DND-41 (cell line): ENCODE results near the gene IL2RG.

Experiments used
- CTCF ChIP-seq: IDR thresholded peaks from 2 replicates; pipeline ENCODE4 v1.5.1; 2012; ENCODE audit warnings: borderline replicate concordance, low read length, moderate library complexity, mild to moderate bottlenecking; ENCODE audit not compliant: poor library complexity, severe bottlenecking; ENCODE audit errors: extremely low read depth
- EZH2 ChIP-seq: IDR thresholded peaks from 3 replicates; pipeline ENCODE4 v1.6.1; 2012; ENCODE audit warnings: borderline replicate concordance, low read depth, mild to moderate bottlenecking, moderate library complexity, low read length, inconsistent platforms; ENCODE audit not compliant: severe bottlenecking

GRCh38 chrX:71100581-71101505 lies 10.5 kb downstream of the IL2RG start:
- TF ChIP-seq CTCF (no peak), EZH2 (no peak)
